HEK293 (cell line): ENCODE results near the gene POU2AF3.

Experiments
- CTCF ChIA-PET: fragments of 350-600 bp; formaldehyde crosslinking; extraction: SDS; loops from one replicate; lab custom pipeline; 2021; ENCODE audit warnings: antibody characterized with exemption; lab: Yijun Ruan, JAX
- POLR2A ChIA-PET: fragments of 300-600 bp; formaldehyde crosslinking; extraction: SDS; loops from one replicate; lab custom pipeline; 2020; ENCODE audit warnings: antibody characterized with exemption, inconsistent platforms; lab: Yijun Ruan, JAX
- H3K27ac ChIP-seq: fragments of 200-500 bp; sonication (Bioruptor generic); 2 replicates; pipeline ENCODE4 v1.5.1; 2014; ENCODE audit warnings: low read depth, low read length, control low read depth, inconsistent platforms; ENCODE audit errors: extremely low read depth
- H3K36me3 ChIP-seq, 2 experiments: fragments of 200-500 bp in 1 of 2; sonication (Bioruptor generic) in 1 of 2; 1 replicate in 1 of 2; 2 replicates in 1 of 2; pipeline ENCODE4 v1.5.1; 2014 to 2017; ENCODE audit warnings: inconsistent platforms in 2 of 2, low read length in 2 of 2; ENCODE audit not compliant: control insufficient read depth in 2 of 2, insufficient read depth in 1 of 2
- H3K4me1 ChIP-seq: fragments of 200-500 bp; sonication (Bioruptor generic); 2 replicates; pipeline ENCODE4 v1.5.1; 2014; ENCODE audit warnings: mild to moderate bottlenecking, low read length, inconsistent platforms; ENCODE audit not compliant: control insufficient read depth, insufficient read depth
- H3K4me3 ChIP-seq: 2 replicates; pipeline ENCODE4 v1.5.1; 2011; ENCODE audit warnings: low read depth, mild to moderate bottlenecking, control low read depth, low read length, moderate library complexity
- H3K9me3 ChIP-seq: fragments of 200-500 bp; sonication (Bioruptor generic); 2 replicates; pipeline ENCODE4 v1.5.1; 2014; ENCODE audit warnings: low read depth, low read length, inconsistent platforms; ENCODE audit not compliant: control insufficient read depth, insufficient read depth
- AEBP2 ChIP-seq: fragments of 450-650 bp; formaldehyde crosslinking; IDR thresholded peaks from 2 replicates; pipeline ENCODE4 v1.5.1; 2016; ENCODE audit warnings: missing biosample characterization, missing genetic modification characterization, borderline replicate concordance
- ELK4 ChIP-seq: IDR thresholded peaks from 2 replicates; pipeline ENCODE4 v1.6.1; 2011; ENCODE audit warnings: mild to moderate bottlenecking, low read depth, low read length, borderline replicate concordance
- HIC1 ChIP-seq: fragments of 450-650 bp; formaldehyde crosslinking; IDR thresholded peaks from 2 replicates; pipeline ENCODE4 v1.5.1; 2016; ENCODE audit warnings: missing biosample characterization, missing genetic modification characterization
- PATZ1 ChIP-seq: fragments of 450-650 bp; formaldehyde crosslinking; IDR thresholded peaks from 2 replicates; pipeline ENCODE4 v1.5.1; 2016; ENCODE audit warnings: missing biosample characterization, missing genetic modification characterization
- PBX3 ChIP-seq: sonication (generic); formaldehyde crosslinking; IDR thresholded peaks from 2 replicates; pipeline ENCODE4 v1.8.1; 2022; ENCODE audit warnings: mild to moderate bottlenecking, moderate library complexity, missing genetic modification reagents
- SCRT2 ChIP-seq: fragments of 450-650 bp; formaldehyde crosslinking; IDR thresholded peaks from 2 replicates; pipeline ENCODE4 v1.5.1; 2016; ENCODE audit warnings: missing biosample characterization, missing genetic modification characterization
- ZBTB1 ChIP-seq: fragments of 450-650 bp; formaldehyde crosslinking; IDR thresholded peaks from 2 replicates; pipeline ENCODE4 v1.5.1; 2016; ENCODE audit warnings: missing biosample characterization, missing genetic modification characterization
- ZBTB6 ChIP-seq: fragments of 450-650 bp; formaldehyde crosslinking; IDR thresholded peaks from 2 replicates; pipeline ENCODE4 v1.5.1; 2017; ENCODE audit warnings: missing biosample characterization, missing genetic modification characterization
- ZEB2 ChIP-seq: fragments of 450-650 bp; formaldehyde crosslinking; IDR thresholded peaks from 2 replicates; pipeline ENCODE4 v1.5.1; 2016; ENCODE audit warnings: missing biosample characterization, missing genetic modification characterization
- ZNF133 ChIP-seq: fragments of 450-650 bp; formaldehyde crosslinking; IDR thresholded peaks from 2 replicates; pipeline ENCODE4 v1.5.1; 2016; ENCODE audit warnings: missing biosample characterization, missing genetic modification characterization
- ZNF221 ChIP-seq: fragments of 450-650 bp; formaldehyde crosslinking; IDR thresholded peaks from 2 replicates; pipeline ENCODE4 v1.5.1; 2017; ENCODE audit warnings: missing biosample characterization, missing genetic modification characterization, borderline replicate concordance
- ZNF24 ChIP-seq: fragments of 450-650 bp; formaldehyde crosslinking; IDR thresholded peaks from 2 replicates; pipeline ENCODE4 v1.5.1; 2016; ENCODE audit warnings: missing biosample characterization, missing genetic modification characterization
- ZNF324 ChIP-seq: fragments of 450-650 bp; formaldehyde crosslinking; IDR thresholded peaks from 2 replicates; pipeline ENCODE4 v1.5.1; 2016; ENCODE audit warnings: missing biosample characterization, missing genetic modification characterization
- ZNF394 ChIP-seq: fragments of 450-650 bp; formaldehyde crosslinking; IDR thresholded peaks from 2 replicates; pipeline ENCODE4 v1.5.1; 2016; ENCODE audit warnings: missing biosample characterization, missing genetic modification characterization, mild to moderate bottlenecking, moderate library complexity, borderline replicate concordance
- ZNF560 ChIP-seq: fragments of 450-650 bp; formaldehyde crosslinking; IDR thresholded peaks from 2 replicates; pipeline ENCODE4 v1.5.1; 2017; ENCODE audit warnings: missing biosample characterization, missing genetic modification characterization, borderline replicate concordance
- ZNF571 ChIP-seq: fragments of 450-650 bp; formaldehyde crosslinking; IDR thresholded peaks from 2 replicates; pipeline ENCODE4 v1.5.0; 2017; ENCODE audit warnings: missing biosample characterization, missing genetic modification characterization
- ZNF658 ChIP-seq: fragments of 450-650 bp; formaldehyde crosslinking; IDR thresholded peaks from 2 replicates; pipeline ENCODE4; 2016; ENCODE audit warnings: missing biosample characterization, missing genetic modification characterization
- ZNF692 ChIP-seq: fragments of 450-650 bp; formaldehyde crosslinking; IDR thresholded peaks from 2 replicates; pipeline ENCODE4 v1.5.1; 2016; ENCODE audit warnings: missing biosample characterization, missing genetic modification characterization
- ZNF830 ChIP-seq: fragments of 450-650 bp; IDR thresholded peaks from 2 replicates; pipeline ENCODE4 v1.5.0; 2018; ENCODE audit warnings: missing biosample characterization, missing genetic modification characterization, low read depth, mild to moderate bottlenecking, moderate library complexity
- ZSCAN18 ChIP-seq: fragments of 450-650 bp; formaldehyde crosslinking; IDR thresholded peaks from 2 replicates; pipeline ENCODE4 v1.5.1; 2016; ENCODE audit warnings: missing biosample characterization, missing genetic modification characterization
- ZSCAN23 ChIP-seq: fragments of 450-650 bp; formaldehyde crosslinking; IDR thresholded peaks from 2 replicates; pipeline ENCODE4 v1.5.1; 2016; ENCODE audit warnings: missing biosample characterization, missing genetic modification characterization

POU2AF3 gene

GRCh38 chr11:111320728-111321568, 22.6 kb downstream of the POU2AF3 start:
- Histone ChIP-seq H3K4me1 (no peaks in the 10 kb centered on the region), H3K9me3 (no peaks in the 10 kb centered on the region), H3K27ac (no peak overlapping the region), H3K36me3 (no peaks in the 10 kb centered on the region), H3K4me3 (no peak overlapping the region)
- ChIA-PET POLR2A (interaction anchor here (1.2 kb wide), 1 partner anchor 17 kb away, joined by 5 read pairs; no protein-coding TSS in a partner anchor), CTCF (no interaction called here)
- TF ChIP-seq ZNF571 (tag by site-specific recombination) = no peak
- no peak for TF ChIP-seq ZSCAN23 (tag by site-specific recombination)
- no peak for TF ChIP-seq ZSCAN18 (tag by site-specific recombination)
- no peak for TF ChIP-seq ZNF221 (tag by site-specific recombination)
- no peak for TF ChIP-seq ZNF24 (tag by site-specific recombination)
- TF ChIP-seq ZNF133 (tag by site-specific recombination) = no peak
- TF ChIP-seq PBX3 (CRISPR knock-in tag) = no peak
- no peak for TF ChIP-seq ZNF658 (tag by site-specific recombination)
- TF ChIP-seq, all 188 proteins: peak for 0

GRCh38 chr11:111322534-111322933, 24.2 kb downstream of the POU2AF3 start:
- no peaks in the 10 kb centered on the region for H3K36me3 ChIP-seq
- no peaks in the 10 kb centered on the region for H3K9me3 ChIP-seq
- POLR2A ChIA-PET = no interaction called here
- CTCF ChIA-PET = no interaction called here
- H3K27ac ChIP-seq = no peak overlapping the region
- H3K4me1 ChIP-seq = no peaks in the 10 kb centered on the region
- H3K4me3 ChIP-seq = no peak overlapping the region
- no peak for TF ChIP-seq ZNF394 (tag by site-specific recombination)
- TF ChIP-seq ZEB2 (tag by site-specific recombination) = no peak
- no peak for TF ChIP-seq ZNF830 (tag by site-specific recombination)
- no peak for TF ChIP-seq AEBP2 (tag by site-specific recombination)
- no peak for TF ChIP-seq ZNF692 (tag by site-specific recombination)
- no peak for TF ChIP-seq SCRT2 (tag by site-specific recombination)
- TF ChIP-seq PATZ1 = no peak
- no peak for TF ChIP-seq ZBTB6 (tag by site-specific recombination)
- no peak for TF ChIP-seq ZNF324 (tag by site-specific recombination)
- no peak for TF ChIP-seq ELK4
- TF ChIP-seq ZBTB1 (tag by site-specific recombination) = no peak
- no peak for TF ChIP-seq HIC1
- TF ChIP-seq ZNF560 (tag by site-specific recombination) = no peak
